GM21528 (cell line): ENCODE measurements around the gene CARMIL1.

ENCODE experiments used
- ATAC-seq: cut with Tn5 transposase; IDR thresholded peaks from one replicate; pipeline ENCODE4 v1.9.1; 2021; ENCODE audit warnings: mild to moderate bottlenecking, moderate library complexity; ENCODE audit not compliant: unreplicated experiment, low FRiP score

Gene CARMIL1

DNA sequence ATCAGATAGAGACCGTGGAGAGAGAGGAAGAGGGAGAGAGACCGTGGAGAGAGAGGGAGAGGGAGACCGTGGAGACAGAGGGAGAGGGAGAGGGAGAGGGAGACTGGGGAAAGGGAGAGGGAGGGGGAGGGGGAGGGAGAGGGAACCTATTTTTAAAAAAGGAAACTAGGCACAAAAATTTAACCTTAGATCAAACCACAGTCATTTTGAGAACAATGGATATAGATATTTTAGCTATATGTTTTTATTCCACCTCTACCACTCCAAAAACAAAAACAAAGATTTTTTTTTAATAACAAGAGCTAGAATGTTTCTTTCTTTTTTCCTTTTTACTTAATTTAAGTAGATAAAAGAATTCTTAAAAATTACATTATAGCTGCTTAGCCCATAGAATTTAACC is 307.8 kb downstream of the CARMIL1 start:
- no peak for ATAC-seq

- ATAC-seq: no peak
Observed at GRCh38 chr6:25590986-25591385, 311.8 kb downstream of the CARMIL1 start.

- no peak for ATAC-seq
Observed at GRCh38 chr6:25596928-25597818, 318.0 kb downstream of the CARMIL1 start.

- ATAC-seq: no peak
Observed at GRCh38 chr6:25599516-25600085, 320.4 kb downstream of the CARMIL1 start.

GRCh38 chr6:25601800-25602673 is 322.9 kb downstream of the CARMIL1 start:
- no peak for ATAC-seq

DNA sequence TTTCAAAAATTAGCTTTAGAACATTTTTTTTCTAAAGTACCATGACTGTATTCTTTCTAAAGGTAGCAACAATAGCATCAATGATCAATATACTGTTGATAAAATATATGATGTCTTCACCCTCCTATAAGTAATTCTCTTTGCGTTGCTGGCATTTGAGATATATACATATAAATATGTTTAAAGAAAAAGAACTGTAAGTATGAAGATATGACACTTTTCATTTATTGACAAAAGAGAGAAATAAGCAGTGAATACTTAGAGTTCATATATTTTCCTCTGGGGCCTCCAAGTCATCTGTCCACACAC is 323.5 kb downstream of the CARMIL1 start:
- no peak for ATAC-seq

DNA sequence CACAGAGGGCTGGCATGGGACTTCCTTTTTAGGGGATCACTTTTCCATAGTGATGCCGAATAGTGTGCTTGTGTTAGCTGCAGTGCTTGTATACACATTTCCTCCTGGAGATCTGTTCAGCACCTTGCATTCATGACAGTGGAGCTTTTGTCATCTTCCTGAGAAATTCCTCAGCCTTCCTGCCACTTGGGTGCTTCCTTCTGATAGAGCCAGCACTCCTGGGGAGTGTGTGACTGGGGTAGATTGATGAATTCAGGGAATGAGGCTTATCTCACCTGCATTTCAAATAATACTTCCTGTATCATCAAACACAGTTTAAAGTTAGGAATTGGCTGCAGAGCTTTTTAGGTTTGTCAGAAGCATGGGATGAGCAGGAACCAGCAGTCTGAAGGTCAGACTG is 324.1 kb downstream of the CARMIL1 start:
- ATAC-seq: no peak

DNA sequence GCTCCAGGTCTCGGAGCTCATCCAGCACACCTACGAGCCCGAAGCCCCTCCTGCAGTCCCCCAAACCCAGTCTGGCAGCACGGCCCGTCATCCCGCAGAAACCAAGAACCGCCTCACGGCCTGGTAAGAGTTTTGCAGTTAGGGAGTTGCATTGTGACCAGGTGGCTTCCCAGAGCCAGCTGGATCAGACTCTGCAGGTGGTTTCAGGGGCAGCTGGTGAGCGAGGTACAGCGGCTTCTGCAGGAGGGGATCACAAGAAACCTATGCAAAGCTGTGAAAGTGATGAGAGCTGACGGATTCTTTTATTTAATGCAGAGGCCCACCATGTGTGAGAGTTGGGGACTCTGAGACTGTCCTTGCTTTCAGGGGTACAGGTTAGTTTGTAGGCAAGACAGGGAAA is 327.0 kb downstream of the CARMIL1 start:
- ATAC-seq: no peak

DNA sequence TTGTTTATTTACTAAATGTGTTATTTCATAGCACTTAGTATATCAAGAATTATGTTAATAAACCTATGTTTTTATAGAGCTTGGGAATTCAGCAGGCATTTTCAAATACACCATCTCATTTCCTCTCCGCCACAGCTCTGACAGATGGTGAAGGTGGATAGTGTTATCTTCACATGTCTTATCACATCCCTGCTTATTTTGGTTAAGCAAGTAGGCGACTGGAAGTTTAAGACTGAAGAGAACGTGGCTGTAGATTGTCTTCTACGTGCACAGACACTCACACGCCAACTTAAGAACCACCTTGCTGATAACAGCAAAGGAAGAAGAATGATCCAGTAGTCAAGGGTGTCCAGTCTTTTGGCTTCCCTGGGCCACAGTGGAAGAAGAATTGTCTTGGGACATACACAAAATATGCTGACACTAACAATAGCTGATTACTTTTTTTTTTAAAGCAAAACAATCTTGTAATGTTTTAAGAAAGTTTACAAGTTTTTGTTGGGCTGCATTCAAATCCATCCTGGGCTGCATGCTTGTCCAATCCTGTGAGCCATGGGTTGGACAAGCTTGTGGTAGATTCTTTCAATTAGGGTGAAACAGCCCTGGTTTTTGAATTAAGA is 329.5 kb downstream of the CARMIL1 start:
- ATAC-seq: no peak

- ATAC-seq: no peak
Observed at GRCh38 chr6:25612666-25613065, 333.5 kb downstream of the CARMIL1 start.

GRCh38 chr6:25613415-25613814 is 334.2 kb downstream of the CARMIL1 start:
- no peak for ATAC-seq

- no peak for ATAC-seq
Observed at GRCh38 chr6:25614052-25614451, 334.9 kb downstream of the CARMIL1 start.

GRCh38 chr6:25615471-25615870 is 336.3 kb downstream of the CARMIL1 start:
- ATAC-seq: no peak

DNA sequence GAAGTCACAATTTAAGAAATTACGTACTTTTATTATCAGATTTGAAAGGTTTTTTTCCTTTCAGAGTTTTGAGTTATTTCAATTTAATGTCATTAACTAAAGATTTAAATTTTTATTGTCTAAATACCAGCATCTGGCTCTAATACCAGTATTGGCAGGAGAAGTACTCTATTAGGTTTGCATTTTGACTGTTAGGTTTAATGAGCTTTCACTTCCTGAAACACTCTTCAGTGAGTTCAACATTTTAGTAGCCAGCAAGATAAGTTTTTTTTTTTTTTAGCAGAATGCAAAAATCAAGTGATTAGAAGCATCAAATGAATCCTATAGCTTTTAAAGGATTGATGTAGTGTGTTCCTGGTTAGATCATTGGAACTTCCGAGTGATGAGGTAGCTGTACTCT is 338.8 kb downstream of the CARMIL1 start:
- ATAC-seq: no peak

DNA sequence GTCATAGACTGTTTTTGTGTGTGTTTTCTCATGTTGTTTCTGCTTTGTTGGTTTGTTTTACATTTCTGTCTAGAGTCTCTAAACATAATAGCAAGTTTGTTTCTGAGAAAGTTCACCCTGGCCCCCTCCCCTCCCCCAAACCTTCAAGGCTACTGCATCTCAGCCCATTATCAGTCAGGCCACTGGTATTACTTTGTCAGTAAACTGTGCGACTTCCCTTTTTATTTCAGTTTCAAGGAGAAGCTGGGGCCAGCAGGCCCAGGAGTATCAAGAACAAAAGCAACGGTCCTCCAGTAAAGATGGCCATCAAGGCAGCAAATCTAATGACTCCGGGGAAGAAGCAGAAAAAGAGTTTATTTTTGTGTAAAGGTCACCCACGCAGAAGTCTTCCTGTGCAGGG is 340.0 kb downstream of the CARMIL1 start:
- ATAC-seq: no peak

DNA sequence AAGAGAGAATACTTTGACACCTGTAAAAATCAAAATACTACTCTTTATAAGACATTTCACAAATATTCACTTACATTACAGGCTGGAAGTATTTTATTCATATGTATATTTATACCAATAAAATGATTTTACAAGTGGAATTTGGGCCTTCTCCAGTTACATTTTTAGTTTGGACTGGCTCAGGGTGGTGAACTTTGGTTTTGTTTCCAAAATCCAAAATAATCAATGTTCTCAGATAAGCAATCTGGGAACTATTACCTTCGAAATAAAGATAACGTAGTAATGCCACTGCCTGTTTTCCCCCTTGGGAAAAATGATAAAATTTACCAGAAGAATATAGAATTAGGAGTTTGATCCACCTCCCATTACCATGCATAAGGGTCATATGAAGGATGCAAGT is 341.2 kb downstream of the CARMIL1 start:
- no peak for ATAC-seq

DNA sequence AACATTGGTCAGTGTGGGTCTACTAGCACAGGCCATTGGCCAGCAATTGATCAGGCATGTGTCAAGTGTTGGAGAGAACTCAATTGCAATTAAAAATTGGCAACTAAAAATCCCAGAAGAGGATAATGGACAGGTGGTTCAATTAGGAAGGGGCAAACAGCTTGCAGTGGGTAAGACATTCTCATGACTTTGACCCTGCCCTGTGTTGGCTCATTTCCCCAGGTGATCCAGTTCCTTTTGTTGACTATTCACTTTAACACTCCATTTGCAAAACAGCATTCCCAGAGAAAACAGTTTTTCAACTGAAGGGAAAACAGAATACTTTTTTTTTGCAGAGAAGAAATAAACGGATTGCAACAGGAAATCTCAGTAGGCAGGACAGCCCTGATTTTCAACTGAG is 343.9 kb downstream of the CARMIL1 start:
- no peak for ATAC-seq

GRCh38 chr6:25623879-25624278 is 344.7 kb downstream of the CARMIL1 start:
- no peak for ATAC-seq

DNA sequence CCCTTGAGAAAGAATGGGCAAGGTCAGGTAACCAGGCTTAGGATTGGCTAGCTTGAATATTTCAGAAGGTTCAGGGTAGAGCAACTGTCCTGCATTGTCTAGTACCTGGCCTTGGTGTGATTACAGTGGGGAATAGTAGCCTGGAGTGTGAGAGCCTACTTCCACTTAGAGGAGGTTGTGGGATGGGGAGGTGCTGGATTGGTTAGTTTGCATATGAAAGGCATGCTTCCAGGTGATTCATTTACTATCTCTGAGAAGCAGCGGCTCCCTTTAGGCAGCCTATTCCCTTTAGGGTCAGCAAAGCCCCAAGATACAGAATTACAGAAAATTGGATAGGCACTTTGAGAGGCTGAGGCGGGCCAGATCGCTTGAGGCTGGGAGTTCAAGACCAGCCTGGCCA is 347.8 kb downstream of the CARMIL1 start:
- ATAC-seq: no peak

DNA sequence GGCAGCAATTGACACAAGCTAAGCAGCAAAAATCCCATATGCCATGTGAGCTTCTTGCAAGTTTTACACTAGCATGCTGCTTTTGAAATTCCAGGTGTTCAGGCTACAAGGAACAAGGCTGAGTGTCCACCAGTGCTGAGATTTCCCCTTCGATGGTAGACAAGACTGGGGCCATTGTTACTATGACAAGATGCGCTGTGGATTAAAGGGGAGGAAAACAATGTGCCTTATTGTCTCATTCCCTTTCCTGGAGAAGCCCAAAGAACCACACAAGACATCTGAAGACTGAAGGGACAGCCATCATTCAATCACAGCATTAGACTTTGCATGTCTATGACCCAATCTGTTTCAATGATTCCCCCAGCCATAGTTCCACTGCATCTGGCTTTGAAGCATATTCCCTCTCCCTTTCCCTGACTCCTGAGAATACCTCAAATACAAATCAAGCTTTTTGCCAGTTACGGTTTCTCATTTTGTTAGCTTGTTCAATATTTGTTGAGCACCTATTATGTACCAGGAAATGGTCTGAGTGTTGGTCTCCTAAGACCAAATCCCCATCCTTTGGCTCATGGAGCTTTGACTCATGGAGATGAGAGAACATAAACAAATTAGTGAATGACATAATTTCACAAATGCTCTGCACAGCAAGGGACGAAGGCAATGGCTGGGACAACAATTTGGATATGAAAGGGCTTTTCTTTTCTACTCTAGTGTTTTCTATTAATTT is 349.5 kb downstream of the CARMIL1 start:
- no peak for ATAC-seq
